ENCODE results near the gene GPR148. TPM values are rescaled to one million over a fixed set of nuclear protein-coding genes. Genes with fewer than 3 reads are reported as not detected.
"Not testable (repeated sequence)": the region's sequence is repeated elsewhere in the genome, so short reads cannot be mapped to it uniquely, and the experiment has no call there.

Gene GPR148
- total RNA-seq, 2 experiments from 2014 or later, result not detected

DNA sequence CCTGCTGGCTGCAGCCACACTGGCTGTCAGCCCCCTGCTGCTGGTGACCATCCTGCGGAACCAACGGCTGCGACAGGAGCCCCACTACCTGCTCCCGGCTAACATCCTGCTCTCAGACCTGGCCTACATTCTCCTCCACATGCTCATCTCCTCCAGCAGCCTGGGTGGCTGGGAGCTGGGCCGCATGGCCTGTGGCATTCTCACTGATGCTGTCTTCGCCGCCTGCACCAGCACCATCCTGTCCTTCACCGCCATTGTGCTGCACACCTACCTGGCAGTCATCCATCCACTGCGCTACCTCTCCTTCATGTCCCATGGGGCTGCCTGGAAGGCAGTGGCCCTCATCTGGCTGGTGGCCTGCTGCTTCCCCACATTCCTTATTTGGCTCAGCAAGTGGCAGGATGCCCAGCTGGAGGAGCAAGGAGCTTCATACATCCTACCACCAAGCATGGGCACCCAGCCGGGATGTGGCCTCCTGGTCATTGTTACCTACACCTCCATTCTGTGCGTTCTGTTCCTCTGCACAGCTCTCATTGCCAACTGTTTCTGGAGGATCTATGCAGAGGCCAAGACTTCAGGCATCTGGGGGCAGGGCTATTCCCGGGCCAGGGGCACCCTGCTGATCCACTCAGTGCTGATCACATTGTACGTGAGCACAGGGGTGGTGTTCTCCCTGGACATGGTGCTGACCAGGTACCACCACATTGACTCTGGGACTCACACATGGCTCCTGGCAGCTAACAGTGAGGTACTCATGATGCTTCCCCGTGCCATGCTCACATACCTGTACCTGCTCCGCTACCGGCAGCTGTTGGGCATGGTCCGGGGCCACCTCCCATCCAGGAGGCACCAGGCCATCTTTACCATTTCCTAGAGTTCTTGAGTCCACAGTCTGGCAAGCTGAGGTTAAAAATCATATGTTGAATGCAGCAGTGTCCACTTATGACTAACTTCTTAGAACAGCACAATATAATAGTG, 741 bp downstream of the GPR148 start:
- Mint-ChIP-seq H3K27me3 (ENCODE audit: low read depth) (no peaks in the 10 kb centered on the region), H3K9me3 (no peaks in the 10 kb centered on the region), H3K4me1 (ENCODE audit: low read depth) (peaks cover 7% of the 10 kb centered on the region), H3K36me3 (ENCODE audit: low read depth) (no peaks in the 10 kb centered on the region), H3K27ac (no peak overlapping the region), H3K4me3 (no peak overlapping the region)
- intact Hi-C loops (cut with micrococcal nuclease), result loop anchor here (10.0 kb wide), 1 partner anchor 355 kb away; no protein-coding TSS in a partner anchor
- CTCF ChIA-PET, result no interaction called here
- DNase-seq, result no peak

DNA sequence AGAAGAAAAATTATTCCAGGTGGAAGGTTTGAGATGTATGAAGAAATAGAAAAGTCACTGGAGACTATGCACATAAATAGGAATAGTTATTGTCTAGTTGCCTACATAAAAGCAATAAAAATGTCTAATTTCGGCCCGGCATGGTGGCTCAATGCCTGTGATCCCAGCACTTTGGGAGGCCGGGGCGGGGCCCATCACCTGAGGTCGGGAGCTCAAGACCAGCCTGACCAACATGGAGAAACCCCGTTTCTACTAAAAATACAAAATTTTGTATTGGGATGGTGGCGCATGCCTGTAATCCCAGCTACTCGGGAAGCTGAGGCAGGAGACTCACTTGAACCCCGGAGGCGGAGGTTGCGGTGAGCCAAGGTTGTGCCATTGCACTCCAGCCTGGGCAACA, 3.4 kb downstream of the GPR148 start:
- H3K27ac Mint-ChIP-seq; H3K36me3 Mint-ChIP-seq (ENCODE audit: low read depth); DNase-seq; H3K4me1 Mint-ChIP-seq (ENCODE audit: low read depth); H3K27me3 Mint-ChIP-seq (ENCODE audit: low read depth); H3K4me3 Mint-ChIP-seq; intact Hi-C loops (cut with micrococcal nuclease); H3K9me3 Mint-ChIP-seq: not testable (repeated sequence)
- CTCF ChIA-PET, result interaction anchor here (1.1 kb wide), 1 partner anchor 9 kb away, joined by 4 read pairs; no protein-coding TSS in a partner anchor

DNA sequence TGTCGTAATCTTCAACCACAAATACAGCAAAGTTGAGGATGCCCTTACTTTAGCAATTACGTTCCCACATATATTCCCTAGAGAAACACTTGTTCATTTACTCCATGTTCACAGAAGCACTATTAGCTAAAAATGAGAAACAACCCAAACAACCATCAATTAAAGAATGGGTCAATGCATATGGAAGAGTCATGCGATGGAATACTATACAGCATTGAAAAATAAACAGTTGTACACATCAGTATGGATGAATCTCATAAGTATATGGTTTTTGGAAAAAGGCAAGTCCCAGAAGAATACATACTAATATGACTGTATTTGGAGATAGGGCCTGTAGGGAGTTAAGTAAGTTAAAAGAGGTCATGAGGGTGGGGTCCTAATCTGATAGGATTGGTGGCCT, 6.3 kb downstream of the GPR148 start:
- CTCF ChIA-PET, result no interaction called here
- no peaks in the 10 kb centered on the region for H3K4me1 Mint-ChIP-seq (ENCODE audit: low read depth)
- no peaks in the 10 kb centered on the region for H3K36me3 Mint-ChIP-seq (ENCODE audit: low read depth)
- no peak overlapping the region for H3K27ac Mint-ChIP-seq
- H3K27me3 Mint-ChIP-seq (ENCODE audit: low read depth), result peaks cover 1% of the 10 kb centered on the region
- peaks cover 7% of the 10 kb centered on the region for H3K9me3 Mint-ChIP-seq
- intact Hi-C loops (cut with micrococcal nuclease), result no loop called here
- DNase-seq, result no peak
- H3K4me3 Mint-ChIP-seq, result no peak overlapping the region

DNA sequence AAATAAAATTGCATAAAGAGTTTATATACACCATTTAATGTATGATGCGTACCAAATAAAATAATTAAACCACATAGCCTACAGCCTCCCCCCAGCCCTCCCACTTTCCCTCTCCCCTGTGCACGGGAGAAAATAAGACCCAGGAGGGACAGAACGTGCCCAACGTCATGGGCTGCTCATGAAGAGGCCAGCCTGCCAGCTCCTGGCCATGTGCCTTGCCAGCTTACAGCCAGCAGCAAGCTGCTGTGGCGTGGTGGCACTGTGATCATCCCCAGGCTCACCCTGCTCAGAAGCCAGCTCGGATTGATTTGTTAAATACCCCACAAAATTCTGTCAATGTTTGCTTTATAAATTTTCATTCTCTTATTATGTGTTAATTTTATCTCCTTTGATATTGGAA, 7.6 kb downstream of the GPR148 start:
- H3K4me3 Mint-ChIP-seq, result no peak overlapping the region
- intact Hi-C loops (cut with micrococcal nuclease), result no loop called here
- peaks cover 1% of the 10 kb centered on the region for H3K27me3 Mint-ChIP-seq (ENCODE audit: low read depth)
- H3K4me1 Mint-ChIP-seq (ENCODE audit: low read depth), result no peaks in the 10 kb centered on the region
- CTCF ChIA-PET, result no interaction called here
- no peak overlapping the region for H3K27ac Mint-ChIP-seq
- no peak for DNase-seq
- no peaks in the 10 kb centered on the region for H3K36me3 Mint-ChIP-seq (ENCODE audit: low read depth)
- H3K9me3 Mint-ChIP-seq, result peaks cover 7% of the 10 kb centered on the region

DNA sequence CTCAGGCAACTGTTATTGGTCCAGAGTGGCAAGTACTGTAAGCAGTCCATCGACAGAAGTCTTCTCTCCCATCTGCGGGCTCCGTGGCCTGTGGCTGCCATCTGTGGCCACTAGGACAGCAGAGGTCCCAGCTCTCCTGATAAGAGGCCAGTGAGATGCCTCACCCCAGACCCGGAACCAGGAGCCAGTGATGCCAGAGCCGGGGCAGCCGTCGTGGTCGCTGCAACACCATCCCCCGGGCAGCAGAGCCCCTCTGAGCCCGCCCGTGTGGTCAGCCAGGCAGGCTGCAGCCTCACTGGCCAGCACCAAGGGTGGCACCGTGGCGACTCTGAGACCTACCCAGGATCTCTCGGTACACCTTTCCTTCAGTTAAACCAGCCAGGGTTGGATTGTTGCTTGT, 8.7 kb downstream of the GPR148 start:
- Mint-ChIP-seq H3K4me1 (ENCODE audit: low read depth) (no peaks in the 10 kb centered on the region), H3K4me3 (no peak overlapping the region), H3K9me3 (peaks cover 7% of the 10 kb centered on the region), H3K27me3 (ENCODE audit: low read depth) (peaks cover 1% of the 10 kb centered on the region), H3K36me3 (ENCODE audit: low read depth) (no peaks in the 10 kb centered on the region), H3K27ac (no peak overlapping the region)
- DNase-seq, result no peak
- intact Hi-C loops (cut with micrococcal nuclease), result no loop called here
- CTCF ChIA-PET, result no interaction called here

DNA sequence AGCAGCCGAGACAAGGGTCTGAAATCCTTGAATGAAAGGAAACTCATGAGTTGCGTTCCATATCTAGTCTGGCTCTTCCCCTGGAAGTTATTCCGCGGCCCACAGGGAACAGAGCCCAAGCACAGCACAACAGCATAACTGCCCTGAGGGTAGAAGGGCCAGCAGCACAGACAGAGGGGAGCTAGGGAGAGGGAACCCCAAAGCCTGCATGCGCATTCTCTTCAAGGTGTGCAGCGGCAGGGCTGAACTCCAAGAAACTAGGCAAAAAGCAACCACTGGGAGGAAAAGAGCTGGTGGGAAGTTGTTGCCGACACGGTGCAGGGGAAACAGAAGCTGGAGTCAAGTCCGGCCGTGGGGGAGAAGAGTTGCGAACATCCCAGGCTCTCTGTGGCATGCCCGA, 11.8 kb downstream of the GPR148 start:
- H3K9me3 Mint-ChIP-seq, result no peaks in the 10 kb centered on the region
- H3K27me3 Mint-ChIP-seq (ENCODE audit: low read depth), result peaks cover 12% of the 10 kb centered on the region
- DNase-seq, result no peak
- CTCF ChIA-PET, result interaction anchor here (1.2 kb wide), 1 partner anchor 8 kb away, joined by 4 read pairs; no protein-coding TSS in a partner anchor
- H3K4me1 Mint-ChIP-seq (ENCODE audit: low read depth), result no peaks in the 10 kb centered on the region
- no peaks in the 10 kb centered on the region for H3K36me3 Mint-ChIP-seq (ENCODE audit: low read depth)
- no peak overlapping the region for H3K4me3 Mint-ChIP-seq
- no peak overlapping the region for H3K27ac Mint-ChIP-seq
- intact Hi-C loops (cut with micrococcal nuclease), result no loop called here

DNA sequence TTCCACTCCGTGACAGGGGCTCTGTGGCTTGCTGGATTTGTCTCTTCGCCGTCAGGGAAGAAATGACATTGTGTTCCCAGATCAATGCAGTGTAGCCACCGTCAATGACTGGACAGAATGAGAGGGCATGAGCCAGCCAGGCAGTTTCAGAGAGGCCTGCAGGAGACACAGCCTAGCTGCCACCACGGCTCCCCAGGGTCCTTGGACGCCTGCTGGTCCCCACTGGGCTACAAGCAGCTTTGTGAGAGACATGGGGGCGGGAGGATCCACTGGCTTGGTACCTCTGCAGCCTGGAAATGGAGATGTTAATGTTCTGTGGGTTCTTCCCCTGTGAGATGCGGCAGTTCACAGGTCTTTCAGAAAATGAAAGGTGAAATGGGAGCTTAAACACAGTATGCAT, 14.4 kb downstream of the GPR148 start:
- Mint-ChIP-seq H3K36me3 (ENCODE audit: low read depth) (no peaks in the 10 kb centered on the region), H3K9me3 (no peaks in the 10 kb centered on the region), H3K27me3 (ENCODE audit: low read depth) (peaks cover 10% of the 10 kb centered on the region), H3K27ac (no peak overlapping the region), H3K4me3 (no peak overlapping the region), H3K4me1 (ENCODE audit: low read depth) (no peaks in the 10 kb centered on the region)
- intact Hi-C loops (cut with micrococcal nuclease), result no loop called here
- CTCF ChIA-PET, result no interaction called here
- DNase-seq, result no peak

DNA sequence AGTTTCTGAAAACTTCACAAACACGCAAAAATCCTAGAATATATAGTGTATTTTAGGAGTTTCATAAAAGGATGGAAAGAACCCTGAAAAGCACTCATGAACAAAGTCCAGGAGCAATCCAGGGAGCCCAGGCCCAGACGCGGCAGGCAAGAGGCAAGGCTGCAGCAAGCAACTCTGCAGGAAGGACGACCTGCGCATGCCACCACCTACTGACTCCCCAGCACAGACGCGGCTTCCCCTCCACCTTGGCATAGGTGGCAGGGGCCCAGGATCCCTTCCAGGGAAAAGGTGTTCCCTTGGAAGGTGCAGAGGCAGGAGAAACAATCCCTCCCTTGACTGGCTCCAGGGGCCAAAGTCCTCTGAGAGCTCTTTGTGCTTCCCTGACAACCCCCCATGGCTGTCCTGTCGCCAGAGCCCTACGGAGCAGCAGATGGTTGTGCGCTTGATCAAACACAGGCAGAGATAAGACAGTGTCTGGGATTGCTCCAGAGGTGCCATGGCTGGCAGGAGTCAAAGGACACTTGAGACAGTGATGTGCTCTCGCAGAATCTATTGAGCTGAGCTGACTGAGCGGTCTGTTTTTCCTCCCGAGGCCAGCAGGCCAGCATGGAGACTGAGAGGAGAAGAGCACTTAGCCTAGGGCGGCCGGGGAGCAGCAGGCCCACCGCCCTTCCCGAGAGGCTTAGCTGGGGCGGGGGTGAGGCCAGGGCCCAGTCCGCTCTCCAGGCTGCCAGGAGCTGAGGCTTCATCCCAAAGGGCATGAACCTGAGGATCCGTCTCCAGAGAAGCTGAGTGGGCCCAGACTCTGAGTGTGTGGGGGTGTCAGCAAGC, 15.6 kb downstream of the GPR148 start:
- H3K36me3 Mint-ChIP-seq (ENCODE audit: low read depth), result no peaks in the 10 kb centered on the region
- H3K27ac Mint-ChIP-seq, result no peak overlapping the region
- intact Hi-C loops (cut with micrococcal nuclease), result no loop called here
- CTCF ChIA-PET, result interaction anchor here (0.6 to 0.9 kb wide), 2 partner anchors 29 to 130 kb away, joined by 3 read pairs; no protein-coding TSS in a partner anchor
- H3K4me1 Mint-ChIP-seq (ENCODE audit: low read depth), result no peaks in the 10 kb centered on the region
- DNase-seq, result no peak
- no peaks in the 10 kb centered on the region for H3K9me3 Mint-ChIP-seq
- H3K4me3 Mint-ChIP-seq, result no peak overlapping the region
- peaks cover 10% of the 10 kb centered on the region for H3K27me3 Mint-ChIP-seq (ENCODE audit: low read depth)

DNA sequence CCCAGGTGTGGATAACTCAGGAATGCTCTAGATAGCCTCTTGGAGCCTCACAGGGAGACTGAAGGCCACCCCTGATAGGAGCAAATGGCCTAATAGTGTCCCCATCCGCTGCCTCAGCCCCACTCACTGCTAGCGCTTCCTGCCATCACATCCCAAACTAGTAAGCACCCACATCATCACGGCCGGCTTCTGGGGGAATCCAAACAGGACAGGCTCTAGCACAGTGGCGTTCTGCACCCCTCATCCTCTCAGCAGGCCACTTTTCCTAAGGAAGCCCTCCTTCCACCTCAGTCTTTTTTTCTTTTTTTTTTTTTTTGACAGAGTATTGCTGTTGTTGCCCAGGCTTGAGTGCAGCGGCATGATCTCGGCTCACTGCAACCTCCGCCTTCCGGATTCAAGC, 20.2 kb downstream of the GPR148 start:
- intact Hi-C loops (cut with micrococcal nuclease), result no loop called here
- Mint-ChIP-seq H3K36me3 (ENCODE audit: low read depth) (no peaks in the 10 kb centered on the region), H3K27ac (no peak overlapping the region), H3K27me3 (ENCODE audit: low read depth) (peaks cover 23% of the 10 kb centered on the region), H3K9me3 (no peaks in the 10 kb centered on the region), H3K4me3 (no peak overlapping the region), H3K4me1 (ENCODE audit: low read depth) (no peaks in the 10 kb centered on the region)
- DNase-seq, result no peak
- CTCF ChIA-PET, result no interaction called here

DNA sequence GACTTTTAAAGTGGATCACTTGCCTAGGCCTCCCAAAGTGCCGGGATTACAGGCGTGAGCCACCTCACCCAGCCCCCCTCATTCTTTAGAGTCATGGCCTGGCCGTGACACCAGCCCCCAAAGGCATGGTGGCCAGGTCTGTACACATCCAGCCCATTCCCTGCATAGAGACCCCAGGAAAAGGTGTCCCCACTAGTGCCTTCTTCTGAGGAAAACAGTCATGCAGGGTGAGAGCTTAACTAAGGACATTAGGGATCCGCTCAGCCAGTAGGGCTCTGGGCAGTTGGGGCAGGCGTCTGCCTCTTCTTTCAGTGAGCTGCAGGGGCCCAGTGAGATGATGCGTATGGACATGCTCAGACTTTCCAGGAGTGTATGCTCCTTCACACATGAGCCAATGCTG, 20.8 kb downstream of the GPR148 start:
- intact Hi-C loops (cut with micrococcal nuclease), result no loop called here
- Mint-ChIP-seq H3K4me1 (ENCODE audit: low read depth) (no peaks in the 10 kb centered on the region), H3K9me3 (no peaks in the 10 kb centered on the region), H3K4me3 (no peak overlapping the region), H3K27ac (no peak overlapping the region), H3K27me3 (ENCODE audit: low read depth) (peaks cover 20% of the 10 kb centered on the region), H3K36me3 (ENCODE audit: low read depth) (no peaks in the 10 kb centered on the region)
- no peak for DNase-seq
- CTCF ChIA-PET, result no interaction called here

DNA sequence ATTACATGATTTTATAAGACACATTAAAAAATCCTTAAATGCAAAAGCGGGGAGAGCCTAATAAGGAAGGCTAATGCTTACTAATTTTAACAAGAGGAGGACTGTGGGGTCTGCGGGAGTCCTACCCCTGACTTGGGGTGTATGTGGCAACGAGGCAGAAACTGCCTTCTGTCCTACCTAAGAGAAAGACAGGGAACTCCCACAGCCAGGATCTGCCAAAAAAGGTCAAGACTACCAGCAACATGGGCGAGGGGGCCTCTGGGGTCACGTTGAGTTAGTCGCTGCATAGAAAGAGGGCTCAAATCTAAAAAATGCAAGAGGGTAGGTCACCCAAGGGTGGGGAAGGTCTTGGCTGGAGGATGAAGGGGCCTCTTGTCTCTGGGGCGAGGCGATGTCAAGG, 25.9 kb downstream of the GPR148 start:
- Mint-ChIP-seq H3K27me3 (ENCODE audit: low read depth) (peaks cover 44% of the 10 kb centered on the region), H3K4me3 (no peak overlapping the region)
- CTCF ChIA-PET, result no interaction called here

DNA sequence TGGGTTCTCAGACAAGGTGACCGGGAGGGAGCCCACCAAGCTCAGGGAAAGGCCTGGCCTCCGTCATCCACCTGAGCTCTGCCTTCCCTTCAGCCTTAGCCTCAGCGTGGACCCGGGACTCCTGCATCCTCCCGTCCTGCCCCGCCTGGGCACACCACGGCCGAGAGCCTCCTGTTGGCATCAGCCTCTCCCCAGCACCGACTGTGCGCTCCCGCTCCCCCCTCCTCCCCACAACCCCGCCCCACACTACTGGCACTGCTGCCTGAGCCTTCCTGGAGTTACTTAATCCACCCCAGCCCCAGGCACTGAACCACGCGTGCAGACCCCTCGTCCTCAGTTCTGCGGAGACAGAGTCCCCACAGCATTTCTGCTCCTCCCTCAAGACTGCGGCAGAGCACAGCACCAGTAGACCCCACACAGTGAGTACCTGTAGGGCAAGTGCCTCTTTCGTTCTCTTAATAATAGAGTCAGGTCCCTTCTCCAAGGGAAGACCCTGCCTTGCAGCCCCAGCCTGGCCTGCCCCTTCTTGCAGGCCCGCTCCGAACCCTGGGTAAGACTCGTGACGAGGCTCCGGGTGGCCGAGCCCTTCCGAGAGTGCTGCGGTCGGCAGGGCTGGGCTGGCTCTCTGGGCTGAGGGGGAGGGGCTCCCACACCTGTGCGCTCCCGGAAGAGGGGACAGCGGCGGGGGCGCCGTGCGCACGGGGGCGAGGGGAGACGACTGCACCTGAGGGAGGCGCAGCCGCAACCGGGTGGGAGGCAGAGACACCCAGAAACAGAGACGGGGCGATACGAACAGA, 26.6 kb downstream of the GPR148 start, which contains the start of gene AMER3:
AMER3 (plus strand) TSS at position 285 of the 797 bp plus-strand sequence. CDS start 6,533 bp downstream, outside the sequence.
- no peak within 1 kb of the TSS for H3K4me3 Mint-ChIP-seq
- no peak within 1 kb of the TSS for H3K27ac Mint-ChIP-seq
- H3K27me3 Mint-ChIP-seq (ENCODE audit: low read depth), result peaks cover 44% of the 10 kb centered on the region
- no peak for DNase-seq
- no peaks in the 10 kb centered on the region for H3K9me3 Mint-ChIP-seq
- intact Hi-C loops (cut with micrococcal nuclease), result no loop called here
- H3K4me1 Mint-ChIP-seq (ENCODE audit: low read depth), result peaks cover 3% of the 10 kb centered on the region
- CTCF ChIA-PET, result no interaction called here
- H3K36me3 Mint-ChIP-seq (ENCODE audit: low read depth), result no peaks in the 10 kb centered on the region

More for the DNA sequence above, 25.9 kb downstream of the GPR148 start:
- intact Hi-C loops (cut with micrococcal nuclease), result no loop called here
- DNase-seq, result no peak
- Mint-ChIP-seq H3K4me1 (ENCODE audit: low read depth) (peaks cover 3% of the 10 kb centered on the region), H3K36me3 (ENCODE audit: low read depth) (no peaks in the 10 kb centered on the region), H3K27ac (no peak overlapping the region), H3K9me3 (no peaks in the 10 kb centered on the region)

Data from activated naive CD4-positive, alpha-beta T cell treated with anti-CD3 and anti-CD28 coated beads for 36 hours (primary cell).